ENCODE measurements around the gene MDFI. TPM values are rescaled to one million over a fixed set of nuclear protein-coding genes. Genes with fewer than 3 reads are reported as not detected.

Gene MDFI
- total RNA-seq, 2 experiments from 2014 or later = not detected

DNA sequence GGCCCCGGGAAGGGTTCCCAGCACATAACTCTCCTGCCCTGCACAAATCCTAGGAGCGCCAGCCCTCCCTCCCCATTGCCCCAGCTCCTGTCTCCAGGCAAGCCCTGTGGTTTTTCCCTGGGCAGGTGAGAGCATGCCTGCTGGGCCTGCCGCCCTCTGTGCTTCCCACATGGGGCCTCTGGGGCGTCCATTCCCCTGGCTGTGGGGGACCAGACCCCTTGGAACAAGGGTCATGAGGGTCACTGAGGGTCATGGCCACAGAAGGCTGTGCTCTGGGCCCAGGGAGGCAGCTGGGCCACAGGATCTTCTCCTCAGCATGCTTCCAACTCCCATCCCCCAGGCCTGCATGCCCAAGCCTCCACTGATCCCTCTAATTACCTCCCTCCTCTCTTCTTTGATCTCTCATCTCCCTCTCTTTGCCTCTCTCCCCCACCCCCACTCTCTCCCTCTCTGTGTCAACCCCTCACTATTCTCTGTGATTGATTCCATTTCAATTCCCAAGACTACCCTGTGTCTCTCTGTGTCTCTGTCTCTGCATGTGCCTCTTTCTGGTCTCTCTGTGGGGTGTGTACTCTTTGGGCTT lies 6.1 kb downstream of the MDFI start:
- no peak for TF ChIP-seq EZH2phosphoT487 (IDR thresholded peaks at IDR 0.05; ENCODE audit: borderline replicate concordance, low read depth, low read length)
- TF ChIP-seq, protein P1, sequence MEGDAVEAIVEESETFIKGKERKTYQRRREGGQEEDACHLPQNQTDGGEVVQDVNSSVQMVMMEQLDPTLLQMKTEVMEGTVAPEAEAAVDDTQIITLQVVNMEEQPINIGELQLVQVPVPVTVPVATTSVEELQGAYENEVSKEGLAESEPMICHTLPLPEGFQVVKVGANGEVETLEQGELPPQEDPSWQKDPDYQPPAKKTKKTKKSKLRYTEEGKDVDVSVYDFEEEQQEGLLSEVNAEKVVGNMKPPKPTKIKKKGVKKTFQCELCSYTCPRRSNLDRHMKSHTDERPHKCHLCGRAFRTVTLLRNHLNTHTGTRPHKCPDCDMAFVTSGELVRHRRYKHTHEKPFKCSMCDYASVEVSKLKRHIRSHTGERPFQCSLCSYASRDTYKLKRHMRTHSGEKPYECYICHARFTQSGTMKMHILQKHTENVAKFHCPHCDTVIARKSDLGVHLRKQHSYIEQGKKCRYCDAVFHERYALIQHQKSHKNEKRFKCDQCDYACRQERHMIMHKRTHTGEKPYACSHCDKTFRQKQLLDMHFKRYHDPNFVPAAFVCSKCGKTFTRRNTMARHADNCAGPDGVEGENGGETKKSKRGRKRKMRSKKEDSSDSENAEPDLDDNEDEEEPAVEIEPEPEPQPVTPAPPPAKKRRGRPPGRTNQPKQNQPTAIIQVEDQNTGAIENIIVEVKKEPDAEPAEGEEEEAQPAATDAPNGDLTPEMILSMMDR (conservative IDR thresholded peaks at IDR 0.05; ENCODE audit: low read length) = no peak
- intact Hi-C loops (cut with micrococcal nuclease; ENCODE audit: unreplicated experiment) = no loop called here
- no peaks in the 10 kb centered on the region for H3K36me3 ChIP-seq (ENCODE audit: insufficient read depth, low read length)
- CTCF ChIA-PET (ENCODE audit: unreplicated experiment) = no interaction called here
- no peaks in the 10 kb centered on the region for H3K9me3 ChIP-seq (ENCODE audit: low read length)
- no TSS peak for BruUV-seq (replicated peaks)
- no peak overlapping the region for H3K27ac ChIP-seq (ENCODE audit: low read depth, low read length, poor library complexity, severe bottlenecking)
- DNase-seq (ENCODE audit: low spot score) = no peak
- no peaks in the 10 kb centered on the region for H4K20me1 ChIP-seq (ENCODE audit: insufficient read depth, low read length)
- no peaks in the 10 kb centered on the region for H3K4me1 ChIP-seq (ENCODE audit: insufficient read depth, low read length, poor library complexity, severe bottlenecking)
- no peaks in the 10 kb centered on the region for H3K9me2 ChIP-seq (ENCODE audit: insufficient read depth, low read length)
- no peaks in the 10 kb centered on the region for H3K79me2 ChIP-seq (ENCODE audit: insufficient read depth, low read depth, low read length)
- POLR2A ChIA-PET = interaction anchor here (0.9 kb wide), 1 partner anchor 13 kb away, joined by 3 read pairs; no protein-coding TSS in a partner anchor
- no peak overlapping the region for H2AFZ ChIP-seq (ENCODE audit: low read length)
- no peak overlapping the region for H3K4me2 ChIP-seq (ENCODE audit: low read length)
- H3K4me3 ChIP-seq (ENCODE audit: low read depth, low read length, poor library complexity, severe bottlenecking) = no peak overlapping the region

DNA sequence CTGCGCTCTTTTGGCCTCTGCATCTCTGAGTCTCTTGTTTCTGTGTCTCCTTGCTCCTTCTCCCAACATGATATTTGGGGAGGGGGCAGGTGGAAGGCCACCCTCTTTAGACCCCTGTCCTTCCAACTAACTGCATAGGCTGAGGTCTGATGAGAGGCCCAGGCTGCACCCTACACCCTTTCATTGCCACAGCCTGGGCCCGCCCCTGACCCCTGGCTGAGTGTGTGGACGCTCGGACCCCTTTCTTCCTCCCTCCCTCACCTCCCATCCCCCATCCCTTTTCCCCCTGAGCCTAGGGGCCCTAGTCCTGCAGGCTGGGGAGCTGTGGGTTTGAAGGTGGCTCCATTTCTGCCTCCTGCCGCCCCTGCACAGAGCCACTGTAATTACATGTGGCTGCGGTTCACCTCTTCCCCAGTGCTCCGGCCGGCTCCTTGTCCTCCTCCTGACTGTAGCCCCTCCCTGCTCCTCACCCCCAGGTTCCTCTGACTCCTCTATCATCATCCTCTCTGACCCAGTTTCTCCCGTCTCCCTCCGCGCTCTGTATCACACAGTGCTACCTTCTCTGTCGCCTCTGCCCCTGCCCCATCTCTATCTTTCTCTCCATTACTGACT lies 6.8 kb downstream of the MDFI start:
- Histone ChIP-seq H3K4me2 (ENCODE audit: low read length) (no peak overlapping the region), H3K9me2 (ENCODE audit: insufficient read depth, low read length) (no peaks in the 10 kb centered on the region), H3K27ac (ENCODE audit: low read depth, low read length, poor library complexity, severe bottlenecking) (no peak overlapping the region), H3K9me3 (ENCODE audit: low read length) (no peaks in the 10 kb centered on the region), H3K4me1 (ENCODE audit: insufficient read depth, low read length, poor library complexity, severe bottlenecking) (no peaks in the 10 kb centered on the region), H2AFZ (ENCODE audit: low read length) (no peak overlapping the region), H4K20me1 (ENCODE audit: insufficient read depth, low read length) (no peaks in the 10 kb centered on the region), H3K79me2 (ENCODE audit: insufficient read depth, low read depth, low read length) (no peaks in the 10 kb centered on the region), H3K4me3 (ENCODE audit: low read depth, low read length, poor library complexity, severe bottlenecking) (no peak overlapping the region), H3K36me3 (ENCODE audit: insufficient read depth, low read length) (no peaks in the 10 kb centered on the region)
- DNase-seq (ENCODE audit: low spot score) = no peak
- BruUV-seq (replicated peaks) = no TSS peak
- intact Hi-C loops (cut with micrococcal nuclease; ENCODE audit: unreplicated experiment) = no loop called here
- no peak for TF ChIP-seq EZH2phosphoT487 (IDR thresholded peaks at IDR 0.05; ENCODE audit: borderline replicate concordance, low read depth, low read length)
- TF ChIP-seq, protein P1 (conservative IDR thresholded peaks at IDR 0.05; ENCODE audit: low read length) = no peak
- POLR2A ChIA-PET = no interaction called here
- CTCF ChIA-PET (ENCODE audit: unreplicated experiment) = interaction anchor here (0.6 kb wide), 1 partner anchor 11 kb away, joined by 8 read pairs; no protein-coding TSS in a partner anchor
